ENCODE data around the gene DUS2. TPM values are rescaled to one million over a fixed set of nuclear protein-coding genes. Genes with fewer than 3 reads are reported as not detected.

The DUS2 gene
- total and polyA plus RNA-seq, 9 of the 15 experiments (the other 6 are each of a cell fraction or from before 2014, with no cell fraction given): 5.8 to 22.5 (median 20.6) TPM

DNA sequence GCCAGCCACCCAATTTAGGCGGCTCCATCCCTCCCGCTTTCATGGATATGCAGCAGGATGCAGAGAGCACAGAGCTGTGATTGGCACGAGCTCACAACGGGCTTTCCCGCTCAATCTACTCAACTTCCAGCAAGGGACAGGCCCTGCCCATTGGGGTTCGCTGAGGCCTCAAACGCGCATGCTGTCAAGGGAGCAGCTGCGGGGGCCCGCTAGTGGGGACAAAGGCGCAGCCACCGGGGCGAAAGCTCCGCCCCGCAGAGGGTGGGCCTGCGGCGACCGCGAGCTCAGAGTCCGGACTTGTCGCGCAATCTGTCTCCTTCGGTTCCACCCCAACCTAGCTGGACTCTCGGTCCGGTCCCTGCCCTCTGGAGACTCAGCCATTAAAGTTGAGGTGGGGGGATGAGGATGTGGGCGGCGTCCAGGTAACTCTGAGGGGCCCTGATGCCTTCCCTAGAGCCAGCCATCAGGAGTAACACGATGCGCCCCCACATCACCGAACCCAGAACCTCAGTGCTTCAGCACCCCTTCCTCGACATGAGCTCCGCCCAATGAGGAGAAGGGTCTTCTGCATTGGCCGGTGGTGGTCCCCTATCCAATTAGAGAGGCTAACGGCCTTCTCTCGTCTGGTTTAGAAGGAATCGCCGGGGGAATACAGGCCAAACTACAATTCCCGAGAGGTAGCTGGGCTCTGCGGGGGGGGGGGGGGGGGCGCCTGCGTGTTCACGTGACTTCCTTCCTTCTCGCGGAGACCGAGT is 61.6 kb downstream of the DUS2 start (continued):
- TF ChIP-seq, protein P1, sequence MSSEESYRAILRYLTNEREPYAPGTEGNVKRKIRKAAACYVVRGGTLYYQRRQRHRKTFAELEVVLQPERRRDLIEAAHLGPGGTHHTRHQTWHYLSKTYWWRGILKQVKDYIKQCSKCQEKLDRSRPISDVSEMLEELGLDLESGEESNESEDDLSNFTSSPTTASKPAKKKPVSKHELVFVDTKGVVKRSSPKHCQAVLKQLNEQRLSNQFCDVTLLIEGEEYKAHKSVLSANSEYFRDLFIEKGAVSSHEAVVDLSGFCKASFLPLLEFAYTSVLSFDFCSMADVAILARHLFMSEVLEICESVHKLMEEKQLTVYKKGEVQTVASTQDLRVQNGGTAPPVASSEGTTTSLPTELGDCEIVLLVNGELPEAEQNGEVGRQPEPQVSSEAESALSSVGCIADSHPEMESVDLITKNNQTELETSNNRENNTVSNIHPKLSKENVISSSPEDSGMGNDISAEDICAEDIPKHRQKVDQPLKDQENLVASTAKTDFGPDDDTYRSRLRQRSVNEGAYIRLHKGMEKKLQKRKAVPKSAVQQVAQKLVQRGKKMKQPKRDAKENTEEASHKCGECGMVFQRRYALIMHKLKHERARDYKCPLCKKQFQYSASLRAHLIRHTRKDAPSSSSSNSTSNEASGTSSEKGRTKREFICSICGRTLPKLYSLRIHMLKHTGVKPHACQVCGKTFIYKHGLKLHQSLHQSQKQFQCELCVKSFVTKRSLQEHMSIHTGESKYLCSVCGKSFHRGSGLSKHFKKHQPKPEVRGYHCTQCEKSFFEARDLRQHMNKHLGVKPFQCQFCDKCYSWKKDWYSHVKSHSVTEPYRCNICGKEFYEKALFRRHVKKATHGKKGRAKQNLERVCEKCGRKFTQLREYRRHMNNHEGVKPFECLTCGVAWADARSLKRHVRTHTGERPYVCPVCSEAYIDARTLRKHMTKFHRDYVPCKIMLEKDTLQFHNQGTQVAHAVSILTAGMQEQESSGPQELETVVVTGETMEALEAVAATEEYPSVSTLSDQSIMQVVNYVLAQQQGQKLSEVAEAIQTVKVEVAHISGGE (CRISPR knock-in tag; IDR thresholded peaks at IDR 0.05): peak in 1 of 3 experiments; percentile 86; a peak in 2 of 6 replicates
- TF ChIP-seq, protein P2, sequence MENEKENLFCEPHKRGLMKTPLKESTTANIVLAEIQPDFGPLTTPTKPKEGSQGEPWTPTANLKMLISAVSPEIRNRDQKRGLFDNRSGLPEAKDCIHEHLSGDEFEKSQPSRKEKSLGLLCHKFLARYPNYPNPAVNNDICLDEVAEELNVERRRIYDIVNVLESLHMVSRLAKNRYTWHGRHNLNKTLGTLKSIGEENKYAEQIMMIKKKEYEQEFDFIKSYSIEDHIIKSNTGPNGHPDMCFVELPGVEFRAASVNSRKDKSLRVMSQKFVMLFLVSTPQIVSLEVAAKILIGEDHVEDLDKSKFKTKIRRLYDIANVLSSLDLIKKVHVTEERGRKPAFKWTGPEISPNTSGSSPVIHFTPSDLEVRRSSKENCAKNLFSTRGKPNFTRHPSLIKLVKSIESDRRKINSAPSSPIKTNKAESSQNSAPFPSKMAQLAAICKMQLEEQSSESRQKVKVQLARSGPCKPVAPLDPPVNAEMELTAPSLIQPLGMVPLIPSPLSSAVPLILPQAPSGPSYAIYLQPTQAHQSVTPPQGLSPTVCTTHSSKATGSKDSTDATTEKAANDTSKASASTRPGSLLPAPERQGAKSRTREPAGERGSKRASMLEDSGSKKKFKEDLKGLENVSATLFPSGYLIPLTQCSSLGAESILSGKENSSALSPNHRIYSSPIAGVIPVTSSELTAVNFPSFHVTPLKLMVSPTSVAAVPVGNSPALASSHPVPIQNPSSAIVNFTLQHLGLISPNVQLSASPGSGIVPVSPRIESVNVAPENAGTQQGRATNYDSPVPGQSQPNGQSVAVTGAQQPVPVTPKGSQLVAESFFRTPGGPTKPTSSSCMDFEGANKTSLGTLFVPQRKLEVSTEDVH (IDR thresholded peaks at IDR 0.05; ENCODE audit: low read depth, partially characterized antibody): no peak
- no peak for TF ChIP-seq CHCHD3 (CRISPR knock-in tag; IDR thresholded peaks at IDR 0.05)
- no peak for TF ChIP-seq PHB (CRISPR knock-in tag; IDR thresholded peaks at IDR 0.05)
- no peak for TF ChIP-seq GATAD2A (IDR thresholded peaks at IDR 0.05)
- TF ChIP-seq L3MBTL2 (IDR thresholded peaks at IDR 0.05): peak; percentile 99
- peak; percentile 12; the same call in 1 of the 2 replicates for TF ChIP-seq MAFK (IDR thresholded peaks at IDR 0.05; ENCODE audit: low read length)
- TF ChIP-seq IFI16 (CRISPR knock-in tag; IDR thresholded peaks at IDR 0.05): no peak
- TF ChIP-seq PPARD (CRISPR knock-in tag; IDR thresholded peaks at IDR 0.05): no peak
- TF ChIP-seq ZNF239 (CRISPR knock-in tag; IDR thresholded peaks at IDR 0.05): no peak; the same call in 1 of the 2 replicates
- peak; percentile 80 for TF ChIP-seq ZNF143 (CRISPR knock-in tag; IDR thresholded peaks at IDR 0.05)
- TF ChIP-seq, protein P3, sequence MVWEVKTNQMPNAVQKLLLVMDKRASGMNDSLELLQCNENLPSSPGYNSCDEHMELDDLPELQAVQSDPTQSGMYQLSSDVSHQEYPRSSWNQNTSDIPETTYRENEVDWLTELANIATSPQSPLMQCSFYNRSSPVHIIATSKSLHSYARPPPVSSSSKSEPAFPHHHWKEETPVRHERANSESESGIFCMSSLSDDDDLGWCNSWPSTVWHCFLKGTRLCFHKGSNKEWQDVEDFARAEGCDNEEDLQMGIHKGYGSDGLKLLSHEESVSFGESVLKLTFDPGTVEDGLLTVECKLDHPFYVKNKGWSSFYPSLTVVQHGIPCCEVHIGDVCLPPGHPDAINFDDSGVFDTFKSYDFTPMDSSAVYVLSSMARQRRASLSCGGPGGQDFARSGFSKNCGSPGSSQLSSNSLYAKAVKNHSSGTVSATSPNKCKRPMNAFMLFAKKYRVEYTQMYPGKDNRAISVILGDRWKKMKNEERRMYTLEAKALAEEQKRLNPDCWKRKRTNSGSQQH (CRISPR knock-in tag; IDR thresholded peaks at IDR 0.05): no peak
- 0 out of 2 replicates have a peak, but pooled peaks have one; percentile 69 for TF ChIP-seq ZNF12 (CRISPR knock-in tag; IDR thresholded peaks at IDR 0.05)
- TF ChIP-seq C11orf30 (IDR thresholded peaks at IDR 0.05; ENCODE audit: low read depth): no peak
- no peak for TF ChIP-seq ZNF134 (CRISPR knock-in tag; conservative IDR thresholded peaks at IDR 0.05)
- no peak for TF ChIP-seq ZNF76 (CRISPR knock-in tag; IDR thresholded peaks at IDR 0.05; ENCODE audit: borderline replicate concordance)
- peak; percentile 88 for TF ChIP-seq SP1 (CRISPR knock-in tag; IDR thresholded peaks at IDR 0.05)
- TF ChIP-seq FOXJ2 (tag; IDR thresholded peaks at IDR 0.05): no peak
- no peak for TF ChIP-seq PHF20 (IDR thresholded peaks at IDR 0.05; ENCODE audit: partially characterized antibody)
- no peak for TF ChIP-seq CAMTA2 (CRISPR knock-in tag; conservative IDR thresholded peaks at IDR 0.05)
- no peak for TF ChIP-seq SNAPC5 (CRISPR knock-in tag; IDR thresholded peaks at IDR 0.05)
- no peak for TF ChIP-seq CBX8 (IDR thresholded peaks at IDR 0.05; ENCODE audit: borderline replicate concordance, extremely low read depth, low read depth, low read length, poor library complexity, severe bottlenecking)
